ENCODE data around the gene KCNQ1.

DNA sequence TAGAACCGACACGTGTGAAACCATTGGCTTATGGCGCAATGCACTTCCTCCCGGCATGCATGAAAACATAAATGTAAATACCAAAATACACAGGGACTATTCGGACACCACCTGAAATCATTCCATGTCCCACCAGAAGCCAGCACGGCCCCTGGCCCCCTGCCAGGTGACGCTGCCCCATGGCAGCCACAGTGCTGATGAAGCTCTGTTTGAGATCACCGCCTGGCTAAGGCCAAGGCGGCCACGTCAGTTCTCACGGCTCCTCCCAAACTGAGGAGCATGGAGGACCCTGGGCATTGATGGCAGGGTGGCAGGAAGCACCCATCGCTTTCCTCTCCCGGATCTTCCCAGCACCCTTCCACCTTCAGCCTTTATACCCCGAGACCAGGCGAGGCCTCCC lies 351.3 kb downstream of the KCNQ1 start:
- TF ChIP-seq, protein P1, sequence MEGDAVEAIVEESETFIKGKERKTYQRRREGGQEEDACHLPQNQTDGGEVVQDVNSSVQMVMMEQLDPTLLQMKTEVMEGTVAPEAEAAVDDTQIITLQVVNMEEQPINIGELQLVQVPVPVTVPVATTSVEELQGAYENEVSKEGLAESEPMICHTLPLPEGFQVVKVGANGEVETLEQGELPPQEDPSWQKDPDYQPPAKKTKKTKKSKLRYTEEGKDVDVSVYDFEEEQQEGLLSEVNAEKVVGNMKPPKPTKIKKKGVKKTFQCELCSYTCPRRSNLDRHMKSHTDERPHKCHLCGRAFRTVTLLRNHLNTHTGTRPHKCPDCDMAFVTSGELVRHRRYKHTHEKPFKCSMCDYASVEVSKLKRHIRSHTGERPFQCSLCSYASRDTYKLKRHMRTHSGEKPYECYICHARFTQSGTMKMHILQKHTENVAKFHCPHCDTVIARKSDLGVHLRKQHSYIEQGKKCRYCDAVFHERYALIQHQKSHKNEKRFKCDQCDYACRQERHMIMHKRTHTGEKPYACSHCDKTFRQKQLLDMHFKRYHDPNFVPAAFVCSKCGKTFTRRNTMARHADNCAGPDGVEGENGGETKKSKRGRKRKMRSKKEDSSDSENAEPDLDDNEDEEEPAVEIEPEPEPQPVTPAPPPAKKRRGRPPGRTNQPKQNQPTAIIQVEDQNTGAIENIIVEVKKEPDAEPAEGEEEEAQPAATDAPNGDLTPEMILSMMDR (IDR thresholded peaks at IDR 0.05; ENCODE audit: poor library complexity, severe bottlenecking): no peak
- TF ChIP-seq EZH2 (IDR thresholded peaks at IDR 0.05; ENCODE audit: borderline replicate concordance, insufficient read depth, low read length, poor library complexity, severe bottlenecking) (no peak), MXI1 (conservative IDR thresholded peaks at IDR 0.05; ENCODE audit: poor library complexity, severe bottlenecking) (no peak), POLR2AphosphoS5 (IDR thresholded peaks at IDR 0.05) (no peak), EP300 (conservative IDR thresholded peaks at IDR 0.05; ENCODE audit: poor library complexity, severe bottlenecking) (no peak), TAF1 (IDR thresholded peaks at IDR 0.05; ENCODE audit: low read depth) (no peak), SMC3 (conservative IDR thresholded peaks at IDR 0.05; ENCODE audit: poor library complexity) (no peak)

Data from neural cell (in vitro differentiated cells).